A549 (cell line): ENCODE results near the gene OR8B8.

Experiments used
- HOXB13 ChIP-seq: fragments of 250-450 bp; sonication (Bioruptor Pico); IDR thresholded peaks from 2 replicates; pipeline ENCODE4 v1.5.0; 2020; ENCODE audit warnings: low read depth, mild to moderate bottlenecking, moderate library complexity
- KDM5A ChIP-seq: fragments of 200-600 bp; sonication (generic); IDR thresholded peaks from 2 replicates; pipeline ENCODE4 v1.6.1; 2016; ENCODE audit warnings: antibody characterized with exemption, mild to moderate bottlenecking
- POLR2A ChIP-seq: IDR thresholded peaks from 2 replicates; pipeline ENCODE4 v1.6.1; 2012; ENCODE audit warnings: mild to moderate bottlenecking, low read length
- POLR2AphosphoS2 ChIP-seq: conservative IDR thresholded peaks from 2 replicates; pipeline ENCODE4 v1.6.1; 2012; ENCODE audit warnings: low read length, improper control_type of control experiment, inconsistent platforms
- RAD21 ChIP-seq, 2 experiments: fragments of >200 bp in 1 of 2; sonication (Bioruptor Twin) in 1 of 2; formaldehyde crosslinking in 1 of 2; IDR thresholded peaks in 1 of 2; conservative IDR thresholded peaks in 1 of 2; 2 replicates in 1 of 2; 3 replicates in 1 of 2; pipeline ENCODE4 v1.6.1; 2012 to 2018; ENCODE audit warnings: inconsistent platforms in 1 of 2
- RARB ChIP-seq: fragments of 250-450 bp; sonication (Bioruptor Pico); IDR thresholded peaks from 2 replicates; pipeline ENCODE4 v1.8.0; 2021; ENCODE audit warnings: mild to moderate bottlenecking, moderate library complexity
- SMC3 ChIP-seq: fragments of >200 bp; sonication (Bioruptor Twin); formaldehyde crosslinking; IDR thresholded peaks from 3 replicates; pipeline ENCODE4 v1.6.1; 2018; ENCODE audit warnings: inconsistent platforms
- TF ChIP-seq, protein P1 (sequence below): fragments of >200 bp; sonication (Bioruptor Twin); formaldehyde crosslinking; IDR thresholded peaks from 3 replicates; pipeline ENCODE4 v1.5.1; 2016
- TF ChIP-seq, protein P2 (sequence below): IDR thresholded peaks from 2 replicates; pipeline ENCODE4 v1.6.1; 2012
- TF ChIP-seq, protein P3 (sequence below): fragments of 200-600 bp; sonication (generic); IDR thresholded peaks from 2 replicates; pipeline ENCODE4 v1.6.1; 2016; ENCODE audit warnings: antibody characterized with exemption, mild to moderate bottlenecking, moderate library complexity

- TF ChIP-seq RARB (CRISPR knock-in tag) = no peak
- no peak for TF ChIP-seq POLR2A
- TF ChIP-seq, protein P1, sequence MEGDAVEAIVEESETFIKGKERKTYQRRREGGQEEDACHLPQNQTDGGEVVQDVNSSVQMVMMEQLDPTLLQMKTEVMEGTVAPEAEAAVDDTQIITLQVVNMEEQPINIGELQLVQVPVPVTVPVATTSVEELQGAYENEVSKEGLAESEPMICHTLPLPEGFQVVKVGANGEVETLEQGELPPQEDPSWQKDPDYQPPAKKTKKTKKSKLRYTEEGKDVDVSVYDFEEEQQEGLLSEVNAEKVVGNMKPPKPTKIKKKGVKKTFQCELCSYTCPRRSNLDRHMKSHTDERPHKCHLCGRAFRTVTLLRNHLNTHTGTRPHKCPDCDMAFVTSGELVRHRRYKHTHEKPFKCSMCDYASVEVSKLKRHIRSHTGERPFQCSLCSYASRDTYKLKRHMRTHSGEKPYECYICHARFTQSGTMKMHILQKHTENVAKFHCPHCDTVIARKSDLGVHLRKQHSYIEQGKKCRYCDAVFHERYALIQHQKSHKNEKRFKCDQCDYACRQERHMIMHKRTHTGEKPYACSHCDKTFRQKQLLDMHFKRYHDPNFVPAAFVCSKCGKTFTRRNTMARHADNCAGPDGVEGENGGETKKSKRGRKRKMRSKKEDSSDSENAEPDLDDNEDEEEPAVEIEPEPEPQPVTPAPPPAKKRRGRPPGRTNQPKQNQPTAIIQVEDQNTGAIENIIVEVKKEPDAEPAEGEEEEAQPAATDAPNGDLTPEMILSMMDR = no peak
- no peak for TF ChIP-seq KDM5A
- TF ChIP-seq POLR2AphosphoS2 = no peak
- no peak for TF ChIP-seq HOXB13
- TF ChIP-seq, protein P2, sequence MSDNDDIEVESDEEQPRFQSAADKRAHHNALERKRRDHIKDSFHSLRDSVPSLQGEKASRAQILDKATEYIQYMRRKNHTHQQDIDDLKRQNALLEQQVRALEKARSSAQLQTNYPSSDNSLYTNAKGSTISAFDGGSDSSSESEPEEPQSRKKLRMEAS = no peak
- TF ChIP-seq RAD21 (conservative IDR thresholded peaks at IDR 0.05 in 1 of 2, IDR thresholded peaks at IDR 0.05 in 1 of 2) = no peak
- TF ChIP-seq, protein P3, sequence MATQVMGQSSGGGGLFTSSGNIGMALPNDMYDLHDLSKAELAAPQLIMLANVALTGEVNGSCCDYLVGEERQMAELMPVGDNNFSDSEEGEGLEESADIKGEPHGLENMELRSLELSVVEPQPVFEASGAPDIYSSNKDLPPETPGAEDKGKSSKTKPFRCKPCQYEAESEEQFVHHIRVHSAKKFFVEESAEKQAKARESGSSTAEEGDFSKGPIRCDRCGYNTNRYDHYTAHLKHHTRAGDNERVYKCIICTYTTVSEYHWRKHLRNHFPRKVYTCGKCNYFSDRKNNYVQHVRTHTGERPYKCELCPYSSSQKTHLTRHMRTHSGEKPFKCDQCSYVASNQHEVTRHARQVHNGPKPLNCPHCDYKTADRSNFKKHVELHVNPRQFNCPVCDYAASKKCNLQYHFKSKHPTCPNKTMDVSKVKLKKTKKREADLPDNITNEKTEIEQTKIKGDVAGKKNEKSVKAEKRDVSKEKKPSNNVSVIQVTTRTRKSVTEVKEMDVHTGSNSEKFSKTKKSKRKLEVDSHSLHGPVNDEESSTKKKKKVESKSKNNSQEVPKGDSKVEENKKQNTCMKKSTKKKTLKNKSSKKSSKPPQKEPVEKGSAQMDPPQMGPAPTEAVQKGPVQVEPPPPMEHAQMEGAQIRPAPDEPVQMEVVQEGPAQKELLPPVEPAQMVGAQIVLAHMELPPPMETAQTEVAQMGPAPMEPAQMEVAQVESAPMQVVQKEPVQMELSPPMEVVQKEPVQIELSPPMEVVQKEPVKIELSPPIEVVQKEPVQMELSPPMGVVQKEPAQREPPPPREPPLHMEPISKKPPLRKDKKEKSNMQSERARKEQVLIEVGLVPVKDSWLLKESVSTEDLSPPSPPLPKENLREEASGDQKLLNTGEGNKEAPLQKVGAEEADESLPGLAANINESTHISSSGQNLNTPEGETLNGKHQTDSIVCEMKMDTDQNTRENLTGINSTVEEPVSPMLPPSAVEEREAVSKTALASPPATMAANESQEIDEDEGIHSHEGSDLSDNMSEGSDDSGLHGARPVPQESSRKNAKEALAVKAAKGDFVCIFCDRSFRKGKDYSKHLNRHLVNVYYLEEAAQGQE = no peak
- TF ChIP-seq SMC3 = no peak
These were observed 4.9 kb downstream of the OR8B8 start for GRCh38 chr11:124440608-124441007.
